TTC549 (cell line): ENCODE results near the gene SND1.

Source experiments
- FAIRE-seq: peaks from 2 replicates; lab custom pipeline; 2012; peaks lifted over from hg19 to GRCh38; lab: Jason Lieb, UNC

The SND1 gene

GRCh38 chr7:127967281-127967680 lies 315.3 kb downstream of the SND1 start:
- no peak for FAIRE-seq

- no peak for FAIRE-seq
Observed at GRCh38 chr7:127968547-127968946, 316.6 kb downstream of the SND1 start.

- no peak for FAIRE-seq
Observed at GRCh38 chr7:127973832-127974231, 321.8 kb downstream of the SND1 start.

GRCh38 chr7:127974446-127975035 lies 322.5 kb downstream of the SND1 start:
- FAIRE-seq, result no peak

GRCh38 chr7:127976056-127976737 lies 324.2 kb downstream of the SND1 start:
- no peak for FAIRE-seq

- FAIRE-seq, result no peak
Observed at GRCh38 chr7:127976738-127977120, 324.7 kb downstream of the SND1 start.

- FAIRE-seq, result no peak
Observed at GRCh38 chr7:127978421-127978820, 326.4 kb downstream of the SND1 start.

GRCh38 chr7:127979113-127979727 lies 327.2 kb downstream of the SND1 start:
- FAIRE-seq, result no peak

GRCh38 chr7:127979728-127980126 lies 327.7 kb downstream of the SND1 start:
- no peak for FAIRE-seq

GRCh38 chr7:127980901-127981300 lies 328.9 kb downstream of the SND1 start:
- FAIRE-seq, result no peak

GRCh38 chr7:127981965-127982364 lies 330.0 kb downstream of the SND1 start:
- no peak for FAIRE-seq

- FAIRE-seq, result no peak
Observed at GRCh38 chr7:127983804-127984332, 331.9 kb downstream of the SND1 start.

GRCh38 chr7:127986581-127987521 lies 334.9 kb downstream of the SND1 start:
- FAIRE-seq, result no peak

GRCh38 chr7:127988751-127989150 lies 336.8 kb downstream of the SND1 start:
- FAIRE-seq, result no peak

GRCh38 chr7:127993317-127993716 lies 341.3 kb downstream of the SND1 start:
- no peak for FAIRE-seq

- FAIRE-seq, result no peak
Observed at GRCh38 chr7:127993987-127994386, 342.0 kb downstream of the SND1 start.

GRCh38 chr7:127995156-127995880 lies 343.3 kb downstream of the SND1 start:
- FAIRE-seq, result no peak

GRCh38 chr7:127995881-127996215 lies 343.9 kb downstream of the SND1 start:
- no peak for FAIRE-seq

GRCh38 chr7:127996253-127997071 lies 344.5 kb downstream of the SND1 start:
- FAIRE-seq, result no peak

- no peak for FAIRE-seq
Observed at GRCh38 chr7:127997226-127997922, 345.4 kb downstream of the SND1 start.
